ACHN (cell line): ENCODE data around the gene BABAM1.

ENCODE experiments used
- DNase-seq: peaks from one replicate; pipeline ENCODE4 v3.0.0-alpha.2; 2015
- in situ Hi-C: cut with HindIII; loops from 2 replicates; pipeline ENCODE4 v1.10.0; 2017; ENCODE audit warnings: low sequenced_read_pairs, low pct_ligation_motif_present, low pct_unique_long_range_greater_than_20kb

Gene BABAM1

GRCh38 chr19:17242431-17243208 lies 24.6 kb upstream of the BABAM1 start:
- in situ Hi-C loops: no loop called here
- no peak for DNase-seq

- no peak for DNase-seq
- in situ Hi-C loops: no loop called here
Observed at GRCh38 chr19:17243211-17243829, 23.9 kb upstream of the BABAM1 start.

- in situ Hi-C loops: no loop called here
- DNase-seq: peak; percentile 49
Observed at GRCh38 chr19:17243830-17244617, 23.2 kb upstream of the BABAM1 start.

- DNase-seq: no peak
- in situ Hi-C loops: no loop called here
Observed at GRCh38 chr19:17244618-17245534, 22.4 kb upstream of the BABAM1 start.

- DNase-seq: no peak
- in situ Hi-C loops: no loop called here
Observed at GRCh38 chr19:17245535-17245984, 21.7 kb upstream of the BABAM1 start, which contains the start of gene NR2F6. Gene NR2F6, minus strand, starts transcription at chr19:17245919. Its CDS starts 699 bp downstream, at chr19:17245220.

- DNase-seq: peak; percentile 23
- in situ Hi-C loops: no loop called here
Observed at GRCh38 chr19:17246681-17247425, 20.4 kb upstream of the BABAM1 start.

- in situ Hi-C loops: no loop called here
- no peak for DNase-seq
Observed at GRCh38 chr19:17248011-17248776, 19.0 kb upstream of the BABAM1 start.

GRCh38 chr19:17249887-17250548 lies 17.2 kb upstream of the BABAM1 start:
- DNase-seq: no peak
- in situ Hi-C loops: no loop called here

GRCh38 chr19:17254636-17255035 lies 12.6 kb upstream of the BABAM1 start:
- no peak for DNase-seq
- in situ Hi-C loops: no loop called here

- DNase-seq: no peak
- in situ Hi-C loops: no loop called here
Observed at GRCh38 chr19:17255150-17255621, 12.1 kb upstream of the BABAM1 start.

GRCh38 chr19:17256130-17256529 lies 11.1 kb upstream of the BABAM1 start:
- DNase-seq: no peak
- in situ Hi-C loops: no loop called here

- DNase-seq: no peak
- in situ Hi-C loops: no loop called here
Observed at GRCh38 chr19:17259118-17259780, 8.0 kb upstream of the BABAM1 start.

- in situ Hi-C loops: no loop called here
- DNase-seq: no peak
Observed at GRCh38 chr19:17259934-17260333, 7.3 kb upstream of the BABAM1 start.

- in situ Hi-C loops: no loop called here
- DNase-seq: peak; percentile 81
Observed at GRCh38 chr19:17260842-17261325, 6.4 kb upstream of the BABAM1 start.

GRCh38 chr19:17262557-17262956 lies 4.7 kb upstream of the BABAM1 start:
- no peak for DNase-seq
- in situ Hi-C loops: no loop called here
